Bronchial epithelial cell (primary cell): Measurements from ENCODE around the gene SLC25A21. TPM values are rescaled to one million over a fixed set of nuclear protein-coding genes. Genes with fewer than 3 reads are reported as not detected.
A peak's percentile ranks its signal among the peaks of the same experiment; 100 is the strongest.
"Not testable (repeated sequence)": the region's sequence is repeated elsewhere in the genome, so short reads cannot be mapped to it uniquely, and the experiment has no call there.

ENCODE experiments used
- DNase-seq: peaks from one replicate; pipeline ENCODE4 v3.0.0-alpha.2; 2010; ENCODE audit warnings: low read depth
- FAIRE-seq: peaks from 2 replicates; lab custom pipeline; 2011; peaks lifted over from hg19 to GRCh38; lab: Jason Lieb, UNC
- H3K27me3 ChIP-seq: 2 replicates; pipeline ENCODE4 v1.5.1; 2011; ENCODE audit warnings: low read length; ENCODE audit not compliant: control insufficient read depth, insufficient read depth
- H3K36me3 ChIP-seq: 2 replicates; pipeline ENCODE4 v1.5.1; 2011; ENCODE audit warnings: low read length; ENCODE audit not compliant: control insufficient read depth, insufficient read depth
- H3K4me3 ChIP-seq: 2 replicates; pipeline ENCODE4 v1.5.1; 2011; ENCODE audit warnings: mild to moderate bottlenecking, low read depth, low read length, control low read depth
- total RNA-seq: library from RNA; depleted of rRNA; stranded (reverse); fragments of >200 nt; gene quantifications from 2 replicates; pipeline ENCODE4 v1.2.1, GENCODE V29; 2014
- TF ChIP-seq, protein P1 (sequence below): IDR thresholded peaks from 2 replicates; pipeline ENCODE4 v1.5.1; 2011; ENCODE audit warnings: mild to moderate bottlenecking, moderate library complexity, low read length, control low read depth, inconsistent platforms; ENCODE audit not compliant: insufficient read depth, severe bottlenecking

The SLC25A21 gene
- total RNA-seq, 1 donor from 2014 or later = 0.53 TPM

DNA sequence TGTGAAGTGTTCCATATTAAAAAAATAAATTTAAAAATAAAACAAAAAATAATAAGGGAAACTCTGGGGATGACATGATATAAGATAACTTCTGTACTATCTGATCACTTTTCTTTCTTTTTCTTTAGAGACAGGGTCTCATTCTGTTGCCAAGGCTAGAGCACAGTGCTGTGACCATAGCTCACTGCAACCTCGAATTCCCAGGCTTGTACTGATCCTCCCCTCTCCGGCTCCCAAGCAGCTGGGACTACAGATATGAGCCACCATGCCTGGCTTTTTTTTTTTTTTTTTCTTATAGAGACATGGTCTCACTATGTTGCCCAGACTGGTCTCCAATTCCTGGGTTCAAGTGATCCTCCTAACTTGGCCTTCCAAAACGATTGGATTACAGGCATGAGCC, 14.9 kb upstream of the SLC25A21 start:
- DNase-seq (no peak), FAIRE-seq (no peak)
- TF ChIP-seq, protein P1, sequence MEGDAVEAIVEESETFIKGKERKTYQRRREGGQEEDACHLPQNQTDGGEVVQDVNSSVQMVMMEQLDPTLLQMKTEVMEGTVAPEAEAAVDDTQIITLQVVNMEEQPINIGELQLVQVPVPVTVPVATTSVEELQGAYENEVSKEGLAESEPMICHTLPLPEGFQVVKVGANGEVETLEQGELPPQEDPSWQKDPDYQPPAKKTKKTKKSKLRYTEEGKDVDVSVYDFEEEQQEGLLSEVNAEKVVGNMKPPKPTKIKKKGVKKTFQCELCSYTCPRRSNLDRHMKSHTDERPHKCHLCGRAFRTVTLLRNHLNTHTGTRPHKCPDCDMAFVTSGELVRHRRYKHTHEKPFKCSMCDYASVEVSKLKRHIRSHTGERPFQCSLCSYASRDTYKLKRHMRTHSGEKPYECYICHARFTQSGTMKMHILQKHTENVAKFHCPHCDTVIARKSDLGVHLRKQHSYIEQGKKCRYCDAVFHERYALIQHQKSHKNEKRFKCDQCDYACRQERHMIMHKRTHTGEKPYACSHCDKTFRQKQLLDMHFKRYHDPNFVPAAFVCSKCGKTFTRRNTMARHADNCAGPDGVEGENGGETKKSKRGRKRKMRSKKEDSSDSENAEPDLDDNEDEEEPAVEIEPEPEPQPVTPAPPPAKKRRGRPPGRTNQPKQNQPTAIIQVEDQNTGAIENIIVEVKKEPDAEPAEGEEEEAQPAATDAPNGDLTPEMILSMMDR = no peak
- Histone ChIP-seq H3K27me3 (no peaks in the 10 kb centered on the region), H3K4me3 (no peak overlapping the region), H3K36me3 (no peaks in the 10 kb centered on the region)

DNA sequence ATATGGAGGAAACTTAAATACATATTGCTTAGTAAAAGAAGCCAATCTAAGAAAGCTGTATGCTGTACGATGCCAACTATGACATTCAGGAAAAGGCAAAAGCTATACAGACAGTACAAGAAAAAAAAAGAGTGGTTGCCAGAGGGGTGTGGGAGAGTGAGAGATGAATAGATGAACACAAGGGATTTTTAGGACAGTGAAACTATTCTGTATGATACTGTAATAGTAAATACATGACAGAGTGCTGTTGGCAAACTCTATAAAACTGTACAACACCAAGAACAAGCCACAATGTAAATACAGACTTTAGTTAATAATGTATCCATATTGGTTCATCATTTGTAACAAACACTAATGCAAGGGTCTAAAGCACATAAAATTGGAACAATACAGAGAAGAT, 14.5 kb upstream of the SLC25A21 start:
- TF ChIP-seq, protein P1 = no peak
- Histone ChIP-seq H3K4me3 (no peak overlapping the region), H3K36me3 (no peaks in the 10 kb centered on the region), H3K27me3 (no peaks in the 10 kb centered on the region)
- FAIRE-seq (no peak), DNase-seq (no peak)

DNA sequence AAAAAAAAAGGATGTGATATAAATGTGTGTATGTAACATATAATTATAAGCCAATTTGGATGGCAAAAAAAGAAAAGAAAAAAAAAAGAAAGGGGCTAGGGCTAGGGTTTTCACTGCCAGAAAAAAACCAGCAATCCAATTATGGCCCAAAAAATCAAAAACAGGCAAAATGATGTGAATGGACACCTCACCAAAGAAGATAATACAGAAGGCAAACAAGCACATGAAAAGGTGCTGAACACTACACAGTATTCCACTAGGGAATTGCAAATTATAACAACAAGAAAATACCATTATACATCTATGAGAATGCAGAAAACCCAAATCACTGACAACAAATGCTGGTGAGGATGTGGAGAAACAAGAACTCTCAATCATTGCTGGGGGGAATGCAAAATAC, 13.3 kb upstream of the SLC25A21 start:
- Histone ChIP-seq H3K27me3 (no peaks in the 10 kb centered on the region), H3K4me3 (no peak overlapping the region), H3K36me3 (no peaks in the 10 kb centered on the region)
- TF ChIP-seq, protein P1 = no peak
- no peak for DNase-seq
- FAIRE-seq = no peak

DNA sequence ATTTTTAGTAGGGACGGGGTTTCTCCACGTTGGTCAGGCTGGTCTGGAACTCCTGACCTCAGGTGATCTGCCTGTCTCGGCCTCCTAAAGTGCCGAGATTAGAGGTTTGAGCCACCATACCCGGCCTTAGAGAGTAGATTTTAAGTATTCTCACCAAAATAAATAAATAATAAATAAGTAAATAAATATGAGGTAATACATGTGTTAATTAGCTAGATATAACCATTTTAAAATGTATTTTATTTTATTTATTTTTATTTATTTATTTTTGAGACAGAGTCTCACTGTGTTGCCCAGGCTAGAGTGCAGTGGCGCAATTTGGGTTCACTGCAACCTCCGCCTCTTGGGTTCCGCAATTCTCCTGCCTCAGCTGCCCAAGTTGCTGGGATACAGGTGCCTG, 12.1 kb upstream of the SLC25A21 start:
- not testable (repeated sequence) for H3K4me3 ChIP-seq, H3K36me3 ChIP-seq, H3K27me3 ChIP-seq, DNase-seq, FAIRE-seq

DNA sequence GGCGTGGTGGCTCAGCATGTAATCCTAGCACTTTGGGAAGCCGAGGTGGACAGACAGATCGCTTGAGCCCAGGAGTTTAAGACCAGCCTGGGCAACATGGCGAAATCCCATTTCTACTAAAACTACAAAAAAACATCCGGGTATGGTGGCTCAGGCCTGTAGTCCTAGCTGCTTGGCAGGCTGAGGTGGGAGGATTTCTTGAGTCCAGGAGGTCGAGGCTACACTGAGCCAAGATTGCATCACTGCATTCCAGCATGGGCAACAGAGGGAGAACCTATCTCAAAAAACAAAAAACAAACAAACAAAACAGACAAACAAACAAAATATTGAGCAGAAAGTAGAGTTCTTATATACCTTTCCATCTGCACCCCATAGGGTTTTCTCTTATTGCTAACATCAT, 9.0 kb upstream of the SLC25A21 start:
- Histone ChIP-seq H3K27me3 (no peaks in the 10 kb centered on the region), H3K36me3 (no peaks in the 10 kb centered on the region), H3K4me3 (no peak overlapping the region)
- FAIRE-seq (no peak), DNase-seq (no peak)
- TF ChIP-seq, protein P1 = no peak

DNA sequence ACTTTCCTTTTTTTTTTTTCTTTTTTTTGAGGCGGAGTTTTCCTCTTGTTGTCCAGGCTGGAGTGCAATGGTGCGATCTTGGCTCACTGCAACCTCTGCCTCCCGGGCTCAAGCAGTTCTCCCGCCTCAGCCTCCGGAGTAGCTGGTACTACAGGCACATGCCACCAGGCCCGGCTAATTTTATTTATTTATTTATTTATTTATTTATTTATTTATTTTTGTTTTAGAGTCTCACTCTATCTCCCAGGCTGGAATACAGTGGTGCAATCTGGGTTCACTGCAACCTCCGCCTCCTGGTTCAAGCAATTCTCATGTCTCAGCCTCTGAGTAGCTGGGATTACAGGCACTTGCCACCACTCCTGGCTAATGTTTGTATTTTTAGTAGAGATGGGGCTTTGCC, 8.5 kb upstream of the SLC25A21 start:
- DNase-seq, FAIRE-seq, H3K4me3 ChIP-seq, H3K27me3 ChIP-seq, H3K36me3 ChIP-seq: not testable (repeated sequence)

DNA sequence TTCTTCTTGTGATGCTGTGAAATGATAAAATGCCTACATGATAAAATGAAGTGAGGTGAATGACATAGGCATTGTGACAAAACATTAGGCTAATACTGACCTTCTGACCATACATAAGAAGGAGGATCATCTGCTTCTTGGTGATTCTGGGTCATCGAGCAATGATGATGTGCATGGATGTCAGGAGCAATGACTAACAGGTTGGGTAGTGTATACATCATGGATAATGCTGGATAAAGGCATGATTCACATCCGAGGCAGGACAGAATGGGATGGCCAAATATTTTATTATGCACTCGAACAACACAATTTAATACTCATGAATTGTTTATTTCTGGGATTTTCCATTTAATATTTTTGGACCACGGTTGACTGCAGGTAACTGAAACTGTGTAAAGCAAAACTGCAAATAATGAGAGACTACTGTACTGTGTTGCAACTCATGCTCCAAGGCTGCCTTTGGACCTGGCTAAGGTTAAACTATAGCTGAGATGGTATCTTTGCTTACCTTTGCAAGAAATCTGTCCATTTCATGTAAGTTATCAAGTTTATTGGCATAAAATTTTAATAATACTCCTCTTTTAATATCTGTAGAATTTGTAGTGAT, 7.6 kb upstream of the SLC25A21 start:
- TF ChIP-seq, protein P1 = no peak
- Histone ChIP-seq H3K27me3 (no peaks in the 10 kb centered on the region), H3K4me3 (no peak overlapping the region), H3K36me3 (no peaks in the 10 kb centered on the region)
- DNase-seq (peak; percentile 87), FAIRE-seq (no peak)
